IPS-20b (cell line): ENCODE data around the gene SLC39A9.

Source experiments
- H3K27ac ChIP-seq: one replicate; pipeline ENCODE4 v1.5.1; 2013; ENCODE audit warnings: low read length
- H3K27me3 ChIP-seq: 2 replicates; pipeline ENCODE4 v1.6.1; 2013; ENCODE audit warnings: mild to moderate bottlenecking, low read length, inconsistent platforms; ENCODE audit not compliant: insufficient read depth
- H3K36me3 ChIP-seq: 2 replicates; pipeline ENCODE4 v1.6.1; 2013; ENCODE audit warnings: low read depth, mild to moderate bottlenecking, inconsistent platforms, low read length, moderate library complexity; ENCODE audit not compliant: insufficient read depth
- H3K4me1 ChIP-seq: 2 replicates; pipeline ENCODE4 v1.6.1; 2013; ENCODE audit warnings: mild to moderate bottlenecking, control low read depth, inconsistent platforms, low read length, moderate library complexity; ENCODE audit not compliant: insufficient read depth
- H3K4me3 ChIP-seq: 2 replicates; pipeline ENCODE4 v1.5.1; 2013; ENCODE audit warnings: mild to moderate bottlenecking, low read length, inconsistent platforms
- H3K9ac ChIP-seq: 2 replicates; pipeline ENCODE4 v1.6.1; 2013; ENCODE audit warnings: low read depth, mild to moderate bottlenecking, inconsistent platforms, low read length, moderate library complexity
- H3K9me3 ChIP-seq: 2 replicates; pipeline ENCODE4 v1.6.1; 2013; ENCODE audit warnings: mild to moderate bottlenecking, low read depth, low read length, inconsistent platforms; ENCODE audit not compliant: insufficient read depth

SLC39A9 gene

GRCh38 chr14:69428289-69428998 lies 30.0 kb downstream of the SLC39A9 start:
- no peak overlapping the region for H3K27ac ChIP-seq
- no peaks in the 10 kb centered on the region for H3K4me1 ChIP-seq
- H3K9me3 ChIP-seq, result no peaks in the 10 kb centered on the region
- peaks cover 34% of the 10 kb centered on the region for H3K36me3 ChIP-seq
- H3K4me3 ChIP-seq, result no peak overlapping the region
- H3K9ac ChIP-seq, result no peak overlapping the region
- H3K27me3 ChIP-seq, result no peaks in the 10 kb centered on the region

- no peaks in the 10 kb centered on the region for H3K27me3 ChIP-seq
- no peak overlapping the region for H3K27ac ChIP-seq
- no peak overlapping the region for H3K4me3 ChIP-seq
- no peak overlapping the region for H3K9ac ChIP-seq
- H3K4me1 ChIP-seq, result no peaks in the 10 kb centered on the region
- H3K36me3 ChIP-seq, result peaks cover 27% of the 10 kb centered on the region; the same call in 1 of the 2 replicates
- H3K9me3 ChIP-seq, result no peaks in the 10 kb centered on the region
These were observed 31.2 kb downstream of the SLC39A9 start for GRCh38 chr14:69429643-69430042.

- no peak overlapping the region for H3K27ac ChIP-seq
- H3K9me3 ChIP-seq, result no peaks in the 10 kb centered on the region
- H3K4me3 ChIP-seq, result no peak overlapping the region
- H3K9ac ChIP-seq, result no peak overlapping the region
- H3K36me3 ChIP-seq, result peaks cover 21% of the 10 kb centered on the region; the same call in 1 of the 2 replicates
- H3K4me1 ChIP-seq, result no peaks in the 10 kb centered on the region
- no peaks in the 10 kb centered on the region for H3K27me3 ChIP-seq
These were observed 31.9 kb downstream of the SLC39A9 start for GRCh38 chr14:69430306-69430939.

GRCh38 chr14:69432364-69432763 lies 33.9 kb downstream of the SLC39A9 start:
- H3K27me3 ChIP-seq, result no peaks in the 10 kb centered on the region
- no peak overlapping the region for H3K9ac ChIP-seq
- H3K4me3 ChIP-seq, result no peak overlapping the region
- no peak overlapping the region for H3K27ac ChIP-seq
- H3K36me3 ChIP-seq, result peaks cover 5% of the 10 kb centered on the region; the same call in 1 of the 2 replicates
- H3K4me1 ChIP-seq, result no peaks in the 10 kb centered on the region
- H3K9me3 ChIP-seq, result no peaks in the 10 kb centered on the region

GRCh38 chr14:69439521-69440270 lies 41.2 kb downstream of the SLC39A9 start:
- Histone ChIP-seq H3K27ac (no peak overlapping the region), H3K27me3 (no peaks in the 10 kb centered on the region), H3K9ac (no peak overlapping the region), H3K4me3 (no peak overlapping the region), H3K9me3 (no peaks in the 10 kb centered on the region), H3K4me1 (no peaks in the 10 kb centered on the region), H3K36me3 (peaks cover 16% of the 10 kb centered on the region)

- H3K9ac ChIP-seq, result no peak overlapping the region
- H3K27ac ChIP-seq, result no peak overlapping the region
- peaks cover 16% of the 10 kb centered on the region for H3K36me3 ChIP-seq
- H3K9me3 ChIP-seq, result no peaks in the 10 kb centered on the region
- no peaks in the 10 kb centered on the region for H3K27me3 ChIP-seq
- no peak overlapping the region for H3K4me3 ChIP-seq
- no peaks in the 10 kb centered on the region for H3K4me1 ChIP-seq
These were observed 43.5 kb downstream of the SLC39A9 start for GRCh38 chr14:69441948-69442347.

- Histone ChIP-seq H3K4me3 (no peak overlapping the region), H3K27ac (no peak overlapping the region), H3K27me3 (no peaks in the 10 kb centered on the region), H3K9me3 (no peaks in the 10 kb centered on the region), H3K36me3 (peaks cover 16% of the 10 kb centered on the region), H3K4me1 (no peaks in the 10 kb centered on the region), H3K9ac (no peak overlapping the region)
These were observed 44.9 kb downstream of the SLC39A9 start for GRCh38 chr14:69443296-69443805.

GRCh38 chr14:69449216-69449615 lies 50.7 kb downstream of the SLC39A9 start:
- Histone ChIP-seq H3K9me3 (no peaks in the 10 kb centered on the region), H3K36me3 (peaks cover 5% of the 10 kb centered on the region; the same call in 1 of the 2 replicates), H3K4me3 (no peak overlapping the region), H3K27ac (no peak overlapping the region), H3K27me3 (no peaks in the 10 kb centered on the region), H3K9ac (no peak overlapping the region), H3K4me1 (no peaks in the 10 kb centered on the region)

GRCh38 chr14:69451941-69452340 lies 53.4 kb downstream of the SLC39A9 start:
- H3K36me3 ChIP-seq, result peaks cover 16% of the 10 kb centered on the region
- no peak overlapping the region for H3K9ac ChIP-seq
- no peaks in the 10 kb centered on the region for H3K4me1 ChIP-seq
- no peaks in the 10 kb centered on the region for H3K9me3 ChIP-seq
- H3K27me3 ChIP-seq, result no peaks in the 10 kb centered on the region
- H3K4me3 ChIP-seq, result no peak overlapping the region
- H3K27ac ChIP-seq, result no peak overlapping the region

- Histone ChIP-seq H3K36me3 (peaks cover 43% of the 10 kb centered on the region), H3K27ac (no peak overlapping the region), H3K4me1 (no peaks in the 10 kb centered on the region), H3K9ac (no peak overlapping the region), H3K27me3 (no peaks in the 10 kb centered on the region), H3K9me3 (no peaks in the 10 kb centered on the region), H3K4me3 (no peak overlapping the region)
These were observed 59.9 kb downstream of the SLC39A9 start for GRCh38 chr14:69458350-69458749.

- Histone ChIP-seq H3K4me1 (no peaks in the 10 kb centered on the region), H3K36me3 (peaks cover 43% of the 10 kb centered on the region), H3K4me3 (no peak overlapping the region), H3K9me3 (no peaks in the 10 kb centered on the region), H3K9ac (no peak overlapping the region), H3K27ac (no peak overlapping the region), H3K27me3 (no peaks in the 10 kb centered on the region)
These were observed 60.6 kb downstream of the SLC39A9 start for GRCh38 chr14:69459122-69459521.
